WTC11 (cell line): Measurements from ENCODE around the gene SGCD.

Source experiments
- STAT6 ChIP-seq: sonication (generic); formaldehyde crosslinking; conservative IDR thresholded peaks from 2 replicates; pipeline ENCODE4 v1.8.1; 2023; ENCODE audit warnings: mild to moderate bottlenecking, low read depth, missing genetic modification reagents, moderate library complexity
- TF ChIP-seq, protein P1 (sequence below): sonication (generic); formaldehyde crosslinking; IDR thresholded peaks from 2 replicates; pipeline ENCODE4 v1.8.1; 2023; ENCODE audit warnings: mild to moderate bottlenecking, missing genetic modification reagents, moderate library complexity

GRCh38 chr5:156677963-156678362, 351.0 kb downstream of the SGCD start:
- no peak for TF ChIP-seq STAT6
- TF ChIP-seq, protein P1, sequence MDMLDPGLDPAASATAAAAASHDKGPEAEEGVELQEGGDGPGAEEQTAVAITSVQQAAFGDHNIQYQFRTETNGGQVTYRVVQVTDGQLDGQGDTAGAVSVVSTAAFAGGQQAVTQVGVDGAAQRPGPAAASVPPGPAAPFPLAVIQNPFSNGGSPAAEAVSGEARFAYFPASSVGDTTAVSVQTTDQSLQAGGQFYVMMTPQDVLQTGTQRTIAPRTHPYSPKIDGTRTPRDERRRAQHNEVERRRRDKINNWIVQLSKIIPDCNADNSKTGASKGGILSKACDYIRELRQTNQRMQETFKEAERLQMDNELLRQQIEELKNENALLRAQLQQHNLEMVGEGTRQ (CRISPR knock-in tag) = no peak
